ENCODE results near the gene RASGRP4. TPM values are rescaled to one million over a fixed set of nuclear protein-coding genes. Genes with fewer than 3 reads are reported as not detected.

Gene RASGRP4
- total RNA-seq, 1 donor from 2014 or later = not detected

DNA sequence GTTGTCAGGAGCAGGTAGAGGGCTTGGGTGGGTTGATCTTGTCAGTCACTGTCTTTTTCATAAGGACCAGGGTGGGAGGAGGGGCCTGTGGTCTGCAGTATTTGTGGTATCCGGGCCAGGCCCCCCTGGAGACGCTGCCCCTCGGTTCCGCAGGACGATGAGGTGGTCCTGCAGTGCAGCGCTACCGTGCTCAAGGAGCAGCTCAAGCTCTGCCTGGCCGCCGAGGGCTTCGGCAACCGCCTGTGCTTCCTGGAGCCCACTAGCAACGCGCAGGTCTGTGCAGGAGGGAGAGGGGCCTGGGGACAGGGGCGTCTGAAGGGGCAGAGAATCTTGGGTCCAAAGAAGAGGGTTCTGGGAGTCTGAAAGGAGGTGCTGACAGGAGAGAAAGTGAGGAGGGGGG lies 14.6 kb upstream of the RASGRP4 start:
- TF ChIP-seq, protein P1, sequence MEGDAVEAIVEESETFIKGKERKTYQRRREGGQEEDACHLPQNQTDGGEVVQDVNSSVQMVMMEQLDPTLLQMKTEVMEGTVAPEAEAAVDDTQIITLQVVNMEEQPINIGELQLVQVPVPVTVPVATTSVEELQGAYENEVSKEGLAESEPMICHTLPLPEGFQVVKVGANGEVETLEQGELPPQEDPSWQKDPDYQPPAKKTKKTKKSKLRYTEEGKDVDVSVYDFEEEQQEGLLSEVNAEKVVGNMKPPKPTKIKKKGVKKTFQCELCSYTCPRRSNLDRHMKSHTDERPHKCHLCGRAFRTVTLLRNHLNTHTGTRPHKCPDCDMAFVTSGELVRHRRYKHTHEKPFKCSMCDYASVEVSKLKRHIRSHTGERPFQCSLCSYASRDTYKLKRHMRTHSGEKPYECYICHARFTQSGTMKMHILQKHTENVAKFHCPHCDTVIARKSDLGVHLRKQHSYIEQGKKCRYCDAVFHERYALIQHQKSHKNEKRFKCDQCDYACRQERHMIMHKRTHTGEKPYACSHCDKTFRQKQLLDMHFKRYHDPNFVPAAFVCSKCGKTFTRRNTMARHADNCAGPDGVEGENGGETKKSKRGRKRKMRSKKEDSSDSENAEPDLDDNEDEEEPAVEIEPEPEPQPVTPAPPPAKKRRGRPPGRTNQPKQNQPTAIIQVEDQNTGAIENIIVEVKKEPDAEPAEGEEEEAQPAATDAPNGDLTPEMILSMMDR (IDR thresholded peaks at IDR 0.05) = no peak
- Mint-ChIP-seq H3K27ac (ENCODE audit: unreplicated experiment) (no peak overlapping the region), H3K9me3 (ENCODE audit: low read depth) (no peaks in the 10 kb centered on the region), H3K27me3 (ENCODE audit: low read depth) (peaks cover 21% of the 10 kb centered on the region), H3K4me3 (ENCODE audit: unreplicated experiment) (no peak overlapping the region), H3K36me3 (ENCODE audit: low read depth) (no peaks in the 10 kb centered on the region), H3K4me1 (ENCODE audit: low read depth) (no peaks in the 10 kb centered on the region)
- no peak for DNase-seq (ENCODE audit: low spot score)

DNA sequence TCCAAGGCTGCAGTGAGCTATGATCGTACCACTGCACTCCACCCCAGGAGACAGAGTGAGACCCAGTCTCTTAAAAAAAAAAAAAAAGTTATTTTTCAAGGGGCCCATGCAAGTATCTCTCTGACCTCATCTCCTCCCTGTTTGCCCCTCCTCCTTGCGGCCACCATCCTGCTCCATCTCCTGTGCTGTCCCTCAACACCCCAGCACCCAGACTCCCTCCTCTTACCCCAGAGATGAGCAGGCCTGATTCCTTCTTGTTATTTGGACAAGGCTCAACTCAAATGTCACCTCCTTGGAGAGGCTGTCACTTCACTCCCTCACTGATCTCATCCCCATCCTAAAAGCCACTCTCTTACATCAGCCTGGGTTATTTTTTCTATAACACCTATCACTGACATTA lies 11.9 kb upstream of the RASGRP4 start:
- Mint-ChIP-seq H3K4me1 (ENCODE audit: low read depth) (peaks cover 6% of the 10 kb centered on the region), H3K27me3 (ENCODE audit: low read depth) (peaks cover 18% of the 10 kb centered on the region), H3K4me3 (ENCODE audit: unreplicated experiment) (no peak overlapping the region), H3K36me3 (ENCODE audit: low read depth) (no peaks in the 10 kb centered on the region), H3K9me3 (ENCODE audit: low read depth) (no peaks in the 10 kb centered on the region), H3K27ac (ENCODE audit: unreplicated experiment) (no peak overlapping the region)
- TF ChIP-seq, protein P1 (IDR thresholded peaks at IDR 0.05) = no peak
- no peak for DNase-seq (ENCODE audit: low spot score)

DNA sequence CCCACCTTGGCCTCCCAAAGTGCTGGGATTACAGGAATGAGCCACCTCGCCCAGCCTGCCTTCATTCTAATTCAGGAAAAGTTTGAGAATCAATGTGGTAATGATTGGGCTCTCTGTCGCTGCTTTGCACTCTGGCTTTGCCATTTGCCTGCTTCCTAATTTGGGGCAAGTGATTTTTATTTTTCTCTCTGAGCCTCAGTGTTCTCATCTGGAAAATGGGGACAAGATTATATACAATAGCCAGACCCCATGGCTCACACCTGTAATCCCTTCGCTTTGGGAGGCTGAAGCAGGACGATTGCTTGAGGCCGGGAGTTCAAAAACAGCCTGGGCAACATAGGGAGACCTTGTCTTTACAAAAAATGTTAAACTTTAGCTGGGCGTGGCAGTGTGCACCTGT lies 11.3 kb upstream of the RASGRP4 start:
- no peaks in the 10 kb centered on the region for H3K36me3 Mint-ChIP-seq (ENCODE audit: low read depth)
- no peak overlapping the region for H3K4me3 Mint-ChIP-seq (ENCODE audit: unreplicated experiment)
- peaks cover 6% of the 10 kb centered on the region for H3K4me1 Mint-ChIP-seq (ENCODE audit: low read depth)
- H3K27ac Mint-ChIP-seq (ENCODE audit: unreplicated experiment) = no peak overlapping the region
- TF ChIP-seq, protein P1 (IDR thresholded peaks at IDR 0.05) = no peak
- peaks cover 18% of the 10 kb centered on the region for H3K27me3 Mint-ChIP-seq (ENCODE audit: low read depth)
- DNase-seq (ENCODE audit: low spot score) = no peak
- no peaks in the 10 kb centered on the region for H3K9me3 Mint-ChIP-seq (ENCODE audit: low read depth)

DNA sequence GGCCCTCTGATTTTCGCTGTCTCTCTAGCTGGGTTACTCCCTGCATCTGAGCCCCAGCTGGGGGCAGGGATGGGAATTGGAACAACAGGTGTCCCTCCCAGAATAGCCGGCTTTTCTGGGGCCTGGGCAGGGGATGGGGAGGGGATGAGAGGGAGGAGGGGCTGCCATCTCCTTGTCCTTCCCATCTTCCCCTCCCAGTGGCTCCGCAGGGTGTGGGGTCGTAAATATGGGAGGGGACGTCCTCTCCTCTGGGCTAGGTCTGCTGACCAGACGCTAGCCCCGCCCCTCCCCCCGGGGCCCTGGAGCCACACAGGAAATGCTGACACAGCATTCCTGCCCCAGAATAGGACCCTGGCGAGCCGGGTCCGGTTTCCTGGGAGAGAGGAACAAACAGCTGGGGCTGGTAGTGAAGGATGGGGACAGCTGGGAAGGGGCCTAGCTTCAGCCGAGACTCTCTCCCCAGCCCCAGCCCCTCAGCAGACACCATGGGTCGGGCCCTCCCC lies 8.6 kb upstream of the RASGRP4 start:
- TF ChIP-seq, protein P1 (IDR thresholded peaks at IDR 0.05) = no peak
- H3K4me1 Mint-ChIP-seq (ENCODE audit: low read depth) = peaks cover 6% of the 10 kb centered on the region
- no peak overlapping the region for H3K27ac Mint-ChIP-seq (ENCODE audit: unreplicated experiment)
- peaks cover 20% of the 10 kb centered on the region for H3K27me3 Mint-ChIP-seq (ENCODE audit: low read depth)
- no peaks in the 10 kb centered on the region for H3K9me3 Mint-ChIP-seq (ENCODE audit: low read depth)
- H3K4me3 Mint-ChIP-seq (ENCODE audit: unreplicated experiment) = no peak overlapping the region
- DNase-seq (ENCODE audit: low spot score) = no peak
- no peaks in the 10 kb centered on the region for H3K36me3 Mint-ChIP-seq (ENCODE audit: low read depth)

DNA sequence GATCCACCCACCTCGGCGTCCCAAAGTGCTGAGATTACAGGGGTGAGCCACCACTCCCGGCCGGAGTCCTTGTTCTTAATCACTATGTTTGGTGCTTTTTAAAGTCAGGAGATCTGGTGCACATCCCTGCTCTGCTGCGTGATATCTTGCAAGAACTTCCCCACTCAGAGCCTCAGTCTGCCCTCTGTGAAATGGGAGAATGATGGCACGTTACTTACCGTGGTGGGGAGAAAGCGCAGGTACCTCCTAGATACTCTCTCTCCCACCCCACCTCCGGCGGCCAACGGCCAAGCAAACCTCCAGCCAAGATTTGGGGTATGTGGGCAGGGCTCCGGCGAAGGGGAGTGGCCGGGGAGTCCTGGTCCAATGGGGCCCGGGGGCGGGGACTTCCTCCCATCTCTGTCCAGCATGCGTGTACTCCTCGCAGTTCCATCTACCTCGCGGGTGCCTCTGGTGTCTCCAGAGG lies 7.3 kb upstream of the RASGRP4 start, which contains the start of gene RYR1:
Gene RYR1, plus strand, starts transcription at position 424 of the 466 bp plus-strand sequence. CDS start 139 bp downstream, outside the sequence.
- Mint-ChIP-seq H3K27me3 (ENCODE audit: low read depth) (peaks cover 26% of the 10 kb centered on the region), H3K4me1 (ENCODE audit: low read depth) (peaks cover 6% of the 10 kb centered on the region), H3K4me3 (ENCODE audit: unreplicated experiment) (peak within 1 kb of the TSS; percentile 36), H3K27ac (ENCODE audit: unreplicated experiment) (no peak within 1 kb of the TSS), H3K36me3 (ENCODE audit: low read depth) (no peaks in the 10 kb centered on the region), H3K9me3 (ENCODE audit: low read depth) (no peaks in the 10 kb centered on the region)
- TF ChIP-seq, protein P1 (IDR thresholded peaks at IDR 0.05) = no peak
- DNase-seq (ENCODE audit: low spot score) = no peak
